Hematopoietic multipotent progenitor cell treated with erythropoietin and hydrocortisone succinate and interleukin-3 and kit ligand, for 4 days (in vitro differentiated cells): Measurements from ENCODE around the gene DBF4B.
A peak's percentile ranks its signal among the peaks of the same experiment; 100 is the strongest.
"Not testable (repeated sequence)": the region's sequence is repeated elsewhere in the genome, so short reads cannot be mapped to it uniquely, and the experiment has no call there.

Source experiments
- DNase-seq: peaks from one replicate; pipeline ENCODE4 v3.0.0-alpha.2; 2015

DBF4B gene

GRCh38 chr17:44736551-44737240, 28.2 kb downstream of the DBF4B start:
- DNase-seq, result no peak

DNA sequence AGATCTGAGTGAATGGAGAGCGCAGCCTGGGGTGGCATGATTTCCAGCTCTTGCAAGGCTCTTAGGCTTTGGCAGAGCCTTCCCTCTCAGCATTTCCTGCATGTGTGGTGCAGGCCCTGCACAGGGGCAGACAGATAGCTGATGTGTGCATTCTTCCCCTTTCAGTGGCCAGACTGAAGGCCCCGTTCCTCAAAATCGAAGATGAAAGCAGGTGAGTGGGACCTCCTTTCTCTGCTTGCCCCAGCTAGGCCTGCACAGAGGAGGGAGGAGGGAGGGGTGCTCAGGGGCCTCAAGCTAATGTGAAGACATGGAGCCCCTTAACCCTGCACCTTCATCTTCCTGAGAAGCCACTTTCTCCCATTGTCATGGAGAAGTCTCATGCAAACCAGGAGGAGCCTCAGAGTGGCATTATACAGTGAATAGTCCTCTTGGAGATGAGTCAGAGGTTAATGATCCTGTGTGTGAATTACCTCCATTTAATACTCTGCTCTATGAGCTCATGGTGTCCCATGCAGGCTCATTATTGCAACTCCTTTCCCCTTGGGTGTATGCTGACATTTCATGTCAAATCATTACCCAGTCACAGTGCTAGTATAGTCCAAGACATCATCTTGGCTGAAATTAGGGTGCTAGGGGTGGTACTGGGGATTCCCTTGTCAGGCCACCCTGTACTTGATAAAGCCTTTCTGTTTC, 29.9 kb downstream of the DBF4B start:
- no peak for DNase-seq

GRCh38 chr17:44741316-44741715, 32.9 kb downstream of the DBF4B start:
- no peak for DNase-seq

DNA sequence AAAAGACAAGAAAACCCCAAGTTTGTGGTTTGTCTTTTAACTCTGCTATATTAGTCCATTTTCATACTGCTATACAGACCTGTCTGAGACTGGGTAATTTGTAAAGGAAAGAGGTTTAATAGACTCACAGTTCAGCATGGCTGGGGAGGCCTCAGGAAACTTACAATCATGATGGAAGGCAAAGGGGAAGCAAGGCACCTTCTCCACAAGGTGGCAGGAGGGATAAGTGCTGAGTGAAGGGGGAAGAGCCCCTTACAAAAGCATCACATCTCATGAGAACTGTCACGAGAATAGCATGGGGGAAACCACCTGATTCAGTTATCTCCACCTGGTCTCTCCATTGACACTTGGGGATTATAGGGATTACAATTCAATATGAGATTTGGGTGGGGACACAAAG, 36.8 kb downstream of the DBF4B start:
- DNase-seq, result no peak

DNA sequence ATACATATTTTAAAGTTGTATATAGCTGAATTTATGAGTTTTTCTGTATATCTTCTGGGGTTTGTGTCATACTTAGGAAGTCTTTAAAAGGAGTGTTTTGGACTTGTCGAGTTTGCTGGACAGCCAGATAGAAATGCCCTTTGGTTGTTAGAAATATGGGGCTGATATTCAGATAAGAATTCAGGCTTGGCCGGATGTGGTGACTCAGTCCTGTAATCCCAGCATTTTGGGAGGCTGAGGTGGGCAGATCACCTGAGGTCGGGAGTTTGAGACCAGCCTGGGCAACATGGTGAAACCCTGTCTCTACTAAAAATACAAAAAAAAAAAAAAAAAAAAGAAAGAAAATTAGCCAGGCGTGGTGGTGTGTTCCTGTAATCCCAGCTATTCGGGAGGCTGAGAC, 37.3 kb downstream of the DBF4B start:
- not testable (repeated sequence) for DNase-seq

GRCh38 chr17:44747566-44747965, 39.1 kb downstream of the DBF4B start:
- DNase-seq, result peak; percentile 66

GRCh38 chr17:44749076-44749979, 40.9 kb downstream of the DBF4B start:
- no peak for DNase-seq

GRCh38 chr17:44749980-44750318, 41.5 kb downstream of the DBF4B start:
- no peak for DNase-seq

- DNase-seq, result no peak
These were observed 42.9 kb downstream of the DBF4B start for GRCh38 chr17:44751331-44751730.

DNA sequence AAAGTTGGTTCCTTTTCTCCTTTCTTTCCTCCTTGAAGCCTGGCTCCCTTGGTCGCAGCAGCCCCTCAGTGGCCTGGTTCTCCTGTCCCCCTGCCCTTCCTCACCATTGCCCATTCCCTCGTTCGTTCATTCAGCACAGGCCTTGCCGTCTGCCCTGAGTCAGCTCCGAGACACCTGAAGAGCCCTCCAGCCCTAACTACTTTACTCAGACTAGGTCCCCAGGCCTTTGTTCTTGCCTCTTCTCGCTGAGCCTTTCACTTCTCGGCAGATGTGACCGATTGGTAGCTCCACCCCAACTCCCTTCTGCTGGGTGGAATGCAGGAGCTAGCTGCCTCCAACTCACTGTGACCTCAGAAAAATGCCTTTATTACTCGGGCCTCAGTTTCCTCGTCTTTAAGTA, 43.3 kb downstream of the DBF4B start:
- no peak for DNase-seq

DNA sequence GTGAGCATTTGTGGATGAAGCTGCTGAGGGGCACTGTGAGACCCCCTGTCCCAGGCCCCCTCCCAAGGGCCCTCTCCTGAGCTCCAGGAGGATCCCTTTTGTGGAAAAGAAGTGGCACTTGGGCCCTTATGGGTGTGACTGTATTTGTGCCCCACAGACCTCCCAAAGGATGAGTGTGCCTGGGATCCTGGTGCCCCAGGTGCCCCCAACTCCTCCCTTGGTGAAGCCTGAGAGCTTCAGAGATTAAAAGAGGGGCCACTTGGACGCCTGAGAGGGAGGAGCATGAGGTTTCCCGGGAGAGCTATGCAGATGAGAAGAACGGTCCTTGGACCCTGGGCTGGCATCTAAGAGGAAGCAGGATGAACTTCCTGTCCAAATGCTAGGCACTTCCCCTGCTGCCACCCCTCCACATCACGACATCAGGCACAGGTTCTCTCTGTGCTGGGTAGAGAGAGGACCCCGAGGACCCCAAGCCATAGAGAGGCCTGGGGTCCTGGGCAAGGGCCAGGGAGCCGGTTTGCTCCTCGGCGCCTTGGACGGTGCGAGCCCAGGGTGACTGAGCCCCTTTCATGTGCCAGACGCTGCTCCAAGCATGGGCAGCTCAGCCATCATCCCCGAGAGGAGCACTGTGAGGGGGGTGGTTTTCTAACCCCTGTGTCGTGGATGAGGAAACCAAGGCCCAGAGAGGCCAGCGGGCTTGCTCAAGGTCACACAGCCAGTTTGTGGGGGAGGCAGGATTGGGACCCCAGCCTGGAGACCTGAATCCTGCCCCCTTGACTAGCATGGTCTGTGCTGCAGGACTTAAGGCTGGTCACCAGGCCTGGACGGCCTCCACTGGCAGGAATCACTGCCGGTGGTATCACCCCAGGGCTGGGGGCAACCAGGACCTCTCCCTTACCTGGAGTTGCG, 44.7 kb downstream of the DBF4B start:
- DNase-seq, result no peak

DNA sequence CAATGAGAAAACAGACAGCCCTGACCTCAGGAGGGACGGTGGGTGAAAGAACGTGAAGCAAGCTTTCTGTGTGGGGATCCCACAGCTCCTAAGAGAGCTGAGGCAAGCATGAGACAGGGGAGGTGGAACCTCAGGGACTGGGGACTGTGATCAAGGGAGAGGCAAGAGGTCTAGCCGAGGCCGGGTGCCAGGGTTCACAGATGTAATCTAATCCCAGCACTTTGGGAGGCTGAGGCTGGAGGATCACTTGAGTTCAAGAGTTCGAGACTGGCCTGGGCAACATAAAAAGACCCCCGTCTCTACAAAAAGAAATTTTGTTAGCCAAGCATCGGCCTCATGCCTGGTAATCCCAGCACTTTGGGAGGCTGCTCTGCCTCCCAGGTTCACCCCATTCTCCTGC, 45.8 kb downstream of the DBF4B start:
- DNase-seq, result no peak

DNA sequence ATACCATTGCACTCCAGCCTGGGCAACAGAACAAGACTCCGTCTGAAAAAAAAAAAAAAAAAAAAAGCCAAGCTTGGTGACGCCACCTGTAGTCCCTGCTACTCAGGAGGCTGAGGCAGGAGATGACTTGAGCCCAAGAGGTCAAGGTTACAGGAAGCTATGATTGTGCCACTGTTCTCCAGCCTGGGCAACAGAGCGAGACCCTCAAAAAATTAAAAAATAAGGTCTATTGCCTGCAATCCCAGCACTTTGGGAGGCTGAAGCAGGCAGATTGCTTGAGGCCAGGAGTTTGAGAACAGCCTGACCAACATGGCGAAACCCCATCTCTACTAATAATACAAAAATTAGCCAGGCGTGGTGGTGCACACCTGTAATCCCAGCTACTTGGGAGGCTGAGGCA, 46.7 kb downstream of the DBF4B start:
- DNase-seq, result not testable (repeated sequence)

DNA sequence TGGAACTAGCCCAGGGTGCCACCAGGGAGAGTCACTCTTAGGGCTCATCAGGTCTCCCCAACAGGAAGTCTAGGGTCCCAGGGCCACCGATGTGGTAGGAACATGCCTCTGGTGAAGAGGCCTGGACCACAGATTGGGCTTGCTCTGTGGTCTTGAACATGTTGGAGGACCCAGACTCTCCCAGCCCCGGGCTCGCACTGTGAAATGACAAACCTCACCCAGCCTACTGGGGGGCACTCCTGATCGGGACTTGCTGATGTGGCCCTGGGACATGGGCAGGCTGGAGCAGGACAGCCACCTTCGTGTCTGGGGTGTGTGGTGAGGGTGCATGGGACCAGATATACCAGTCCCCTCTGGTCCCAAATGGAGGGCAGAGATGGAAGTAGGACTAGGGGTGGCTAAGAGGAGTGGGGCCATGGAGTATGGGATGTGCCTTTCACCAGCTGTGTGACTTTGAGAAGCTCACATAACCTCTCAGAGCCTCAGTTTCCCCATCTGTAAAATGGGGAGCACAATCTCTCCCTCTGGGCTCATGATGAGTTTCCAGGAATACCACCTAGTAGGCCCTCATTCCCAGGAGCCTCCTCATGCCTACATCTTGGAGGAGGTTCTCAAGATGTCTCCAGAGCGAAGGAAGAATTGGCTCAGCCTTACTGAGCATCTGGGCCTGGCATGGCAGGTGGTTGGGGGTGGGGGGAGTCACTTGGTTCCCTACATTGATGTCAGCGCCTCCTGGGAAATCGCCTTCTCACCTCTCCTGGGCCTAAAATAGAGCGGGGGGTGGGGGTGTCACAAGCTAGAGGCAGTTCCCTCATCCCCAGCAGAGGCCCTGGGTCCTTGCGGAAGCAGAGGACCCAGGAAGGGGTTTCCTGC, 48.8 kb downstream of the DBF4B start:
- no peak for DNase-seq

GRCh38 chr17:44757918-44758413, 49.5 kb downstream of the DBF4B start:
- DNase-seq, result no peak

DNA sequence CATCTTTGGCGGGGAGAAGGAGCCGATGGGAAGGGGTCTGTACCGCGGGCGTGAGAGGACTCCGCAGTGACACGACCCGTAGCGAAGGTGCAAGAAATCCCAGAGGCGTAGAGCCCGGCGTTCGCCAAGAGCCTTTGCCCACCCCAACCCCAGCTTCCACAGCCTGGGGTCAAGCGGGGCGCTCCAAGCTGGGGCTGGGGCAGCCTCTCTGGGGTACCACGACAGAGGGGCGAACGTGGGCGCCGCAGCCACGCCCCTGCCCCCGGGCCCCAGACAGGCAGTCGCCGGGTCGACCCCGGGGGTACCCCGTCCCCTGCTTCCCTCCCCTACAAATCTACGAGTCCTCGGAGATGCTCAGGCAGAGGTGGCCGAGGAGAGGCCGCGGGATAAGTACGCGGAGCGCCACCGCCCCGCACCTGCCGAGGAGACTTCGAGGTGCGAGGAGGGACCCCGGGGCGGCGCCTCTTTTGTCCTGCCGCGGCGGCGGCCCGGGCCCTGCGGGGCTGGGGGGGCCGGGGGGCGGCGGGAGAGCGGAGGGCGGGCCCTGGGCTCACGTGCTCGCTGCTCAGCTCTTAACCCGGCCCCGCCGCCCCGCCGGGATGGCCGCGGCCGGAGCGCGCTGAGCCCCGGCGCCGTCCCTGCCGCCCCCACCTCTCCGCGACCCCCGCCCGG, 50.1 kb downstream of the DBF4B start, which contains the start of gene ADAM11:
TSS of gene ADAM11 (plus strand) at position 575 of the 672 bp plus-strand sequence. CDS start 212 bp downstream, outside the sequence.
- DNase-seq, result no peak

DNA sequence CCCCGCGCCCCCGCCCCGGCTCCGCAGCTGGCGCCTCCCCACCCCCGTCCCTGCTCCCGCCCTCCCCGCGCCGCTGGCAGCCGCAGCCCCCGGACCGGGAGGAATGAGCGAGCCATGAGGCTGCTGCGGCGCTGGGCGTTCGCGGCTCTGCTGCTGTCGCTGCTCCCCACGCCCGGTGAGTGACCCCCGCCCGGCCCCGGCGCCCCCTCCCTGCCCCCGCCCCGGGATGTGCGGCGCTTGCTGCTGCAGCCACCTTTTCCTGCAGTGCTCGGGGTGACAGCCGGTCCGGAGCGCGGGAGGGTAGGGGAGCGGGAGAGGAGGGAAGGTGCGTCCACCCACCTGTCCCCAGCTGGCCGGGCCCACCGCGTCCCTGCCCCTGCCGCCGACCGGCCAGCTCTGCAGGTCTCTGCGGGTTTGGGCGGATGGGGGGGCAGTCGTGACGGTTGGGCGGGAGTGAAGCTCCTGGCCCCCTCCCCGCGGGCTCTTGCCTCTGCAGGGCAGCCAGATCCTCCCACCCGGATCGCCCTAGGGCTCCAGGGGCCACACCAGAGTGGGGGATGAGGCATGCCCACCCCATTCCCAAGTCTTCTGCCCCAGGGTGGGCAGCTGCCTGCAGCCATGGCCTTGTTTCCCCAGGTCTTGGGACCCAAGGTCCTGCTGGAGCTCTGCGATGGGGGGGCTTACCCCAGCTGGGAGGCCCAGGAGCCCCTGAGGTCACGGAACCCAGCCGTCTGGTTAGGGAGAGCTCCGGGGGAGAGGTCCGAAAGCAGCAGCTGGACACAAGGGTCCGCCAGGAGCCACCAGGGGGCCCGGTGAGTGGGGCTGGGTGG, 50.8 kb downstream of the DBF4B start:
- DNase-seq, result no peak

- DNase-seq, result no peak
These were observed 51.4 kb downstream of the DBF4B start for GRCh38 chr17:44759916-44760243.

GRCh38 chr17:44760474-44761308, 52.2 kb downstream of the DBF4B start:
- no peak for DNase-seq
